ENCODE data around the gene AVPR1B. TPM values are rescaled to one million over a fixed set of nuclear protein-coding genes. Genes with fewer than 3 reads are reported as not detected.

AVPR1B gene
- total RNA-seq, 1 experiment from 2014 or later = not detected

DNA sequence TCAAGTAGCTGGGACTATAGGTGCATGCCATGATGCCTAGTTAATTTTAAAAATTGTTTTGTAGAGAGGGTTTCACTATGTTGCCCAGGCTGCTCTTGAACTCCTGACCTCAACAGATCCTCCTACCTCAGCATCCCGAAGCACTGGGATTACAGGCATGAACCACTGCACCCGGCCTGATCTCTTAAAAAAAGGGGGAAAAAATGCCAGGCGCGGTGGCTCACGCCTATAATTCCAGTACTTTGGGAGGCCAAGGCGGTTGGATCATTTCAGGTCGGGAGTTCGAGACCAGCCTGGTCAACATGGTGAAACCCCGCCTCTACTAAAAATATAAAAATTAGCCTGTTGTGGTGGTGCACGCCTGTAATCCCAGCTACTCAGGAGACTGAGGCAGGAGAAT, 13.2 kb downstream of the AVPR1B start:
- Histone ChIP-seq H3K4me1 (ENCODE audit: insufficient read depth, low read length) (no peaks in the 10 kb centered on the region), H4K91ac (ENCODE audit: insufficient read length, low read depth, low read length) (no peak overlapping the region), H3K4ac (ENCODE audit: low read depth, low read length) (no peak overlapping the region), H3K27ac (ENCODE audit: insufficient read length, low read depth, low read length) (no peak overlapping the region), H3K4me2 (ENCODE audit: insufficient read depth, insufficient read length, low read length) (no peak overlapping the region), H3K9me3 (ENCODE audit: control insufficient read depth, low read depth, low read length) (no peaks in the 10 kb centered on the region), H2AFZ (ENCODE audit: low read length) (no peak overlapping the region), H2BK15ac (ENCODE audit: low read depth, low read length) (no peak overlapping the region), H3K23me2 (ENCODE audit: insufficient read length, low read depth, low read length, poor library complexity, severe bottlenecking) (no peaks in the 10 kb centered on the region), H2AK5ac (ENCODE audit: insufficient read length, low read length) (no peak overlapping the region), H3K79me1 (ENCODE audit: insufficient read depth, low read depth, low read length, poor library complexity, severe bottlenecking) (no peaks in the 10 kb centered on the region), H3K79me2 (ENCODE audit: insufficient read depth, low read length) (no peaks in the 10 kb centered on the region), H3K9ac (ENCODE audit: extremely low read depth, insufficient read length, low read length) (no peak overlapping the region), H3K18ac (ENCODE audit: insufficient read length, low read depth, low read length) (no peak overlapping the region), H3K56ac (ENCODE audit: insufficient read length, low read depth, low read length) (no peak overlapping the region), H4K20me1 (ENCODE audit: control insufficient read depth, insufficient read depth, insufficient read length) (no peaks in the 10 kb centered on the region), H2BK5ac (ENCODE audit: insufficient read length, low read length) (no peak overlapping the region), H2BK120ac (ENCODE audit: low read depth, low read length, poor library complexity, severe bottlenecking) (no peak overlapping the region), H2BK12ac (ENCODE audit: insufficient read length, low read depth, low read length) (no peak overlapping the region), H3K27me3 (ENCODE audit: insufficient read depth, low read length) (no peaks in the 10 kb centered on the region), H2BK20ac (ENCODE audit: low read depth, low read length, poor library complexity, severe bottlenecking) (no peak overlapping the region), H3T11ph (ENCODE audit: low read length) (no peak overlapping the region), H3K14ac (ENCODE audit: insufficient read depth, low read length) (no peak overlapping the region), H4K8ac (replicated peaks; ENCODE audit: insufficient read length, low read depth, low read length) (no peak overlapping the region), H3K23ac (ENCODE audit: insufficient read length, low read depth, low read length) (no peak overlapping the region), H4K5ac (ENCODE audit: insufficient read length, low read depth, low read length) (no peak overlapping the region)
- no peaks in the 10 kb centered on the region for H3K36me3 Mint-ChIP-seq (ENCODE audit: insufficient read depth in 1 of 3, low read depth in 3 of 3)
- TF ChIP-seq, protein P1, sequence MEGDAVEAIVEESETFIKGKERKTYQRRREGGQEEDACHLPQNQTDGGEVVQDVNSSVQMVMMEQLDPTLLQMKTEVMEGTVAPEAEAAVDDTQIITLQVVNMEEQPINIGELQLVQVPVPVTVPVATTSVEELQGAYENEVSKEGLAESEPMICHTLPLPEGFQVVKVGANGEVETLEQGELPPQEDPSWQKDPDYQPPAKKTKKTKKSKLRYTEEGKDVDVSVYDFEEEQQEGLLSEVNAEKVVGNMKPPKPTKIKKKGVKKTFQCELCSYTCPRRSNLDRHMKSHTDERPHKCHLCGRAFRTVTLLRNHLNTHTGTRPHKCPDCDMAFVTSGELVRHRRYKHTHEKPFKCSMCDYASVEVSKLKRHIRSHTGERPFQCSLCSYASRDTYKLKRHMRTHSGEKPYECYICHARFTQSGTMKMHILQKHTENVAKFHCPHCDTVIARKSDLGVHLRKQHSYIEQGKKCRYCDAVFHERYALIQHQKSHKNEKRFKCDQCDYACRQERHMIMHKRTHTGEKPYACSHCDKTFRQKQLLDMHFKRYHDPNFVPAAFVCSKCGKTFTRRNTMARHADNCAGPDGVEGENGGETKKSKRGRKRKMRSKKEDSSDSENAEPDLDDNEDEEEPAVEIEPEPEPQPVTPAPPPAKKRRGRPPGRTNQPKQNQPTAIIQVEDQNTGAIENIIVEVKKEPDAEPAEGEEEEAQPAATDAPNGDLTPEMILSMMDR (conservative IDR thresholded peaks at IDR 0.05) = no peak
- no peak overlapping the region for H3K27ac Mint-ChIP-seq
- no peaks in the 10 kb centered on the region for H3K9me3 Mint-ChIP-seq
- H3K4me3 Mint-ChIP-seq = no peak overlapping the region
- H3K27me3 Mint-ChIP-seq (ENCODE audit: low read depth) = no peaks in the 10 kb centered on the region; the same call in 1 of the 2 replicates
- peaks cover 0 to 2% of the 10 kb centered on the region in 2 experiments; a peak in 2 of 4 replicates for H3K4me1 Mint-ChIP-seq
- DNase-seq = no peak
- WGBS (ENCODE audit: extremely low coverage, insufficient read length, low lambda C conversion rate) = no CpG with 5 or more reads among the region's 10 CpGs
